ENCODE measurements around the gene SPIRE1.

- no peak for TF ChIP-seq CTCF (IDR thresholded peaks at IDR 0.05)
- TF ChIP-seq POLR2A (IDR thresholded peaks at IDR 0.05), result no peak
These were observed 31.4 kb upstream of the SPIRE1 start for GRCh38 chr18:12689256-12689850.

Measured in Peyer's patch (tissue), 4 donors.